Measurements from ENCODE around the gene BAAT. TPM values are rescaled to one million over a fixed set of nuclear protein-coding genes. Genes with fewer than 3 reads are reported as not detected.

Gene BAAT
- total RNA-seq, 4 donors from 2014 or later: not detected

- ATAC-seq (ENCODE audit: low FRiP score) (no peak), DNase-seq (ENCODE audit: low spot score) (no peak)
- TF ChIP-seq CTCF (IDR thresholded peaks at IDR 0.05): no peak
These were observed 30.6 kb downstream of the BAAT start for GRCh38 chr9:101354143-101354764.

- DNase-seq (ENCODE audit: low spot score) (no peak), ATAC-seq (ENCODE audit: low FRiP score) (no peak)
- TF ChIP-seq CTCF (IDR thresholded peaks at IDR 0.05): no peak
These were observed 31.1 kb downstream of the BAAT start for GRCh38 chr9:101353683-101354082.

- no peak for TF ChIP-seq CTCF (IDR thresholded peaks at IDR 0.05)
- DNase-seq (ENCODE audit: low spot score) (no peak), ATAC-seq (ENCODE audit: low FRiP score) (no peak)
These were observed 31.8 kb downstream of the BAAT start for GRCh38 chr9:101352892-101353463.

- no peak for DNase-seq (ENCODE audit: low spot score)
- ATAC-seq (ENCODE audit: low FRiP score): no peak
- TF ChIP-seq CTCF (IDR thresholded peaks at IDR 0.05): no peak
These were observed 34.5 kb downstream of the BAAT start for GRCh38 chr9:101350285-101350684.

GRCh38 chr9:101342595-101342994 is 42.2 kb downstream of the BAAT start:
- DNase-seq (ENCODE audit: low spot score) (no peak), ATAC-seq (ENCODE audit: low FRiP score) (no peak)
- TF ChIP-seq CTCF (IDR thresholded peaks at IDR 0.05): no peak

GRCh38 chr9:101341958-101342357 is 42.8 kb downstream of the BAAT start:
- no peak for ATAC-seq (ENCODE audit: low FRiP score)
- no peak for TF ChIP-seq CTCF (IDR thresholded peaks at IDR 0.05)
- DNase-seq (ENCODE audit: low spot score): no peak

GRCh38 chr9:101337237-101337636 is 47.6 kb downstream of the BAAT start:
- no peak for ATAC-seq (ENCODE audit: low FRiP score)
- DNase-seq (ENCODE audit: low spot score): no peak
- no peak for TF ChIP-seq CTCF (IDR thresholded peaks at IDR 0.05)

All from omental fat pad (tissue), 4 donors.